AG04450 (cell line): ENCODE measurements around the gene ADGRD1. TPM values are rescaled to one million over a fixed set of nuclear protein-coding genes. Genes with fewer than 3 reads are reported as not detected.

ENCODE experiments used
- CTCF ChIA-PET: fragments of 300-600, 350-600 bp; formaldehyde crosslinking; extraction: SDS; loops from one replicate; lab custom pipeline; 2022; ENCODE audit warnings: antibody characterized with exemption, inconsistent platforms; lab: Charles Lee
- POLR2A ChIA-PET: fragments of 350-600 bp; formaldehyde crosslinking; extraction: SDS; loops from one replicate; lab custom pipeline; 2021; ENCODE audit warnings: antibody characterized with exemption, inconsistent platforms; lab: Yijun Ruan, JAX
- DNase-seq: peaks from one replicate; pipeline ENCODE4 v3.0.0-alpha.2; 2011; ENCODE audit warnings: low read depth, low spot score
- H3K27ac ChIP-seq: one replicate; pipeline ENCODE4 v1.5.1; 2012; ENCODE audit warnings: low read depth, low read length, control low read depth
- H3K27me3 ChIP-seq: one replicate; pipeline ENCODE4 v1.6.0; 2012; ENCODE audit warnings: low read length; ENCODE audit not compliant: control insufficient read depth, insufficient read depth
- H3K4me3 ChIP-seq: 2 replicates; pipeline ENCODE4 v1.5.1; 2011; ENCODE audit warnings: mild to moderate bottlenecking, low read depth, low read length, control low read depth
- H3K9me3 ChIP-seq: 2 replicates; pipeline ENCODE4 v1.5.1; 2012; ENCODE audit warnings: low read length; ENCODE audit not compliant: control insufficient read depth, insufficient read depth
- CTCF ChIP-seq: IDR thresholded peaks from 2 replicates; pipeline ENCODE4 v1.5.1; 2011; ENCODE audit warnings: low read depth, low read length, control low read depth, inconsistent platforms
- polyA plus RNA-seq: library from polyadenylated mRNA; depleted of rRNA; stranded (reverse); fragments of >200 nt; gene quantifications from 2 replicates; pipeline ENCODE4 v1.2.3, GENCODE V29; 2011

ADGRD1 gene
- polyA plus RNA-seq, 1 experiment: 0.05 TPM

- H3K9me3 ChIP-seq: peaks cover 61% of the 10 kb centered on the region
- no peak for DNase-seq
- ChIA-PET POLR2A (no interaction called here), CTCF (no interaction called here)
- no peaks in the 10 kb centered on the region for H3K27me3 ChIP-seq
- TF ChIP-seq CTCF: no peak
- H3K27ac ChIP-seq: no peak overlapping the region
- no peak overlapping the region for H3K4me3 ChIP-seq
Measured at GRCh38 chr12:131025234-131025633, 71.5 kb downstream of the ADGRD1 start.

- H3K27ac ChIP-seq: no peak overlapping the region
- no peak for DNase-seq
- no peak for TF ChIP-seq CTCF
- H3K9me3 ChIP-seq: peaks cover 64% of the 10 kb centered on the region
- ChIA-PET POLR2A (no interaction called here), CTCF (no interaction called here)
- no peak overlapping the region for H3K4me3 ChIP-seq
- no peaks in the 10 kb centered on the region for H3K27me3 ChIP-seq
Measured at GRCh38 chr12:131025939-131026702, 72.4 kb downstream of the ADGRD1 start.

GRCh38 chr12:131026754-131027153 is 73.0 kb downstream of the ADGRD1 start:
- POLR2A ChIA-PET: no interaction called here
- CTCF ChIA-PET: no interaction called here
- no peaks in the 10 kb centered on the region for H3K27me3 ChIP-seq
- no peak for TF ChIP-seq CTCF
- no peak for DNase-seq
- H3K4me3 ChIP-seq: no peak overlapping the region
- H3K27ac ChIP-seq: no peak overlapping the region
- peaks cover 64% of the 10 kb centered on the region for H3K9me3 ChIP-seq

- TF ChIP-seq CTCF: no peak
- CTCF ChIA-PET: no interaction called here
- no peak overlapping the region for H3K27ac ChIP-seq
- DNase-seq: no peak
- H3K9me3 ChIP-seq: peaks cover 67% of the 10 kb centered on the region
- POLR2A ChIA-PET: no interaction called here
- no peak overlapping the region for H3K4me3 ChIP-seq
- H3K27me3 ChIP-seq: no peaks in the 10 kb centered on the region
Measured at GRCh38 chr12:131027264-131027663, 73.6 kb downstream of the ADGRD1 start.

- no peak for TF ChIP-seq CTCF
- no peak overlapping the region for H3K4me3 ChIP-seq
- no peak overlapping the region for H3K27ac ChIP-seq
- ChIA-PET POLR2A (no interaction called here), CTCF (no interaction called here)
- peaks cover 72% of the 10 kb centered on the region for H3K9me3 ChIP-seq
- no peaks in the 10 kb centered on the region for H3K27me3 ChIP-seq
- no peak for DNase-seq
Measured at GRCh38 chr12:131027876-131028586, 74.3 kb downstream of the ADGRD1 start.
